Caco-2 (cell line): Measurements from ENCODE around the gene GLI3. TPM values are rescaled to one million over a fixed set of nuclear protein-coding genes. Genes with fewer than 3 reads are reported as not detected.

Source experiments
- BruUV-seq: library from RNA; stranded (reverse); fragments of 400-500 nt; replicated peaks from 2 replicates; lab custom pipeline; 2021; lab: Mats Ljungman, UMichigan
- CTCF ChIA-PET: fragments of 300-600 bp; sonication (Branson Sonifier 250); formaldehyde crosslinking; loops from one replicate; lab custom pipeline; 2022; ENCODE audit warnings: antibody characterized with exemption; lab: Charles Lee
- POLR2A ChIA-PET: fragments of 300-600 bp; sonication (Branson Sonifier 250); formaldehyde crosslinking; loops from one replicate; lab custom pipeline; 2022; ENCODE audit warnings: antibody characterized with exemption; lab: Charles Lee
- DNase-seq, 2 experiments: peaks; one replicate each; pipeline versions ENCODE4 v3.0.0 to v3.0.0-alpha.2; 2020 to 2022
- H3K27me3 ChIP-seq: replicated peaks from 2 replicates; pipeline ENCODE4 v1.6.0; 2011; ENCODE audit warnings: low read length; ENCODE audit not compliant: control insufficient read depth, insufficient read depth
- H3K36me3 ChIP-seq: 2 replicates; pipeline ENCODE4 v1.5.1; 2011; ENCODE audit warnings: low read length; ENCODE audit not compliant: control insufficient read depth, insufficient read depth
- H3K4me1 ChIP-seq: fragments of 250-450 bp; sonication (Bioruptor Pico); 2 replicates; pipeline ENCODE4 v1.5.1; 2020; ENCODE audit warnings: mild to moderate bottlenecking
- H3K4me3 ChIP-seq: 2 replicates; pipeline ENCODE4 v1.5.1; 2011; ENCODE audit warnings: low read depth, mild to moderate bottlenecking, control low read depth, low read length
- H3K9me3 ChIP-seq: fragments of 250-450 bp; sonication (Bioruptor Pico); 2 replicates; pipeline ENCODE4 v1.5.1; 2020; ENCODE audit warnings: mild to moderate bottlenecking, moderate library complexity
- H3K27ac Mint-ChIP-seq: one replicate; pipeline ENCODE4 v1.8.0; 2022; ENCODE audit warnings: mixed read lengths; ENCODE audit not compliant: unreplicated experiment
- H3K27me3 Mint-ChIP-seq: one replicate; pipeline ENCODE4 v1.8.0; 2022; ENCODE audit warnings: mixed read lengths; ENCODE audit not compliant: insufficient read depth, unreplicated experiment
- H3K36me3 Mint-ChIP-seq: one replicate; pipeline ENCODE4 v1.8.0; 2022; ENCODE audit warnings: mild to moderate bottlenecking, mixed read lengths; ENCODE audit not compliant: insufficient read depth, unreplicated experiment
- H3K4me1 Mint-ChIP-seq: one replicate; pipeline ENCODE4 v1.8.0; 2022; ENCODE audit warnings: low read depth, mixed read lengths; ENCODE audit not compliant: unreplicated experiment
- H3K4me3 Mint-ChIP-seq: one replicate; pipeline ENCODE4 v1.8.0; 2022; ENCODE audit warnings: mild to moderate bottlenecking, moderate library complexity, mixed read lengths; ENCODE audit not compliant: unreplicated experiment
- H3K9me3 Mint-ChIP-seq: one replicate; pipeline ENCODE4 v1.8.0; 2022; ENCODE audit warnings: mixed read lengths; ENCODE audit not compliant: unreplicated experiment
- intact Hi-C: fragments of 100-400 bp; cut with micrococcal nuclease; formaldehyde crosslinking; loops from one replicate; pipeline ENCODE4 v1.10.0; 2022; ENCODE audit not compliant: unreplicated experiment
- total RNA-seq: library from RNA; stranded (reverse); gene quantifications from 2 replicates; pipeline ENCODE4 v1.2.3, GENCODE V29; 2022
- TF ChIP-seq, protein P1 (sequence below), 2 experiments: fragments of 200-600 bp in 1 of 2; IDR thresholded peaks; 1 replicate in 1 of 2; 2 replicates in 1 of 2; pipeline versions ENCODE4 v1.5.1 to v1.8.0; 2011 to 2022; ENCODE audit warnings: antibody characterized with exemption in 1 of 2, control low read depth in 1 of 2, inconsistent platforms in 1 of 2, low read depth in 1 of 2, low read length in 1 of 2, mild to moderate bottlenecking in 1 of 2, moderate library complexity in 1 of 2; ENCODE audit not compliant: insufficient read depth in 1 of 2, severe bottlenecking in 1 of 2, unreplicated experiment in 1 of 2

GLI3 gene
- total RNA-seq, 1 experiment from 2014 or later = 1.00 TPM

GRCh38 chr7:42155584-42156290, 81.3 kb downstream of the GLI3 start:
- BruUV-seq = no TSS peak
- TF ChIP-seq, protein P1, sequence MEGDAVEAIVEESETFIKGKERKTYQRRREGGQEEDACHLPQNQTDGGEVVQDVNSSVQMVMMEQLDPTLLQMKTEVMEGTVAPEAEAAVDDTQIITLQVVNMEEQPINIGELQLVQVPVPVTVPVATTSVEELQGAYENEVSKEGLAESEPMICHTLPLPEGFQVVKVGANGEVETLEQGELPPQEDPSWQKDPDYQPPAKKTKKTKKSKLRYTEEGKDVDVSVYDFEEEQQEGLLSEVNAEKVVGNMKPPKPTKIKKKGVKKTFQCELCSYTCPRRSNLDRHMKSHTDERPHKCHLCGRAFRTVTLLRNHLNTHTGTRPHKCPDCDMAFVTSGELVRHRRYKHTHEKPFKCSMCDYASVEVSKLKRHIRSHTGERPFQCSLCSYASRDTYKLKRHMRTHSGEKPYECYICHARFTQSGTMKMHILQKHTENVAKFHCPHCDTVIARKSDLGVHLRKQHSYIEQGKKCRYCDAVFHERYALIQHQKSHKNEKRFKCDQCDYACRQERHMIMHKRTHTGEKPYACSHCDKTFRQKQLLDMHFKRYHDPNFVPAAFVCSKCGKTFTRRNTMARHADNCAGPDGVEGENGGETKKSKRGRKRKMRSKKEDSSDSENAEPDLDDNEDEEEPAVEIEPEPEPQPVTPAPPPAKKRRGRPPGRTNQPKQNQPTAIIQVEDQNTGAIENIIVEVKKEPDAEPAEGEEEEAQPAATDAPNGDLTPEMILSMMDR (IDR thresholded peaks at IDR 0.05; ENCODE audit: insufficient read depth in 1 of 2, low read depth in 1 of 2, low read length in 1 of 2, severe bottlenecking in 1 of 2, unreplicated experiment in 1 of 2) = no peak
- H3K27me3 ChIP-seq = peaks cover 1% of the 10 kb centered on the region
- Mint-ChIP-seq H3K4me3 (no peak overlapping the region), H3K4me1 (no peaks in the 10 kb centered on the region), H3K36me3 (no peaks in the 10 kb centered on the region), H3K27ac (no peak overlapping the region), H3K9me3 (no peaks in the 10 kb centered on the region), H3K27me3 (peaks cover 4% of the 10 kb centered on the region)
- ChIA-PET POLR2A (no interaction called here), CTCF (no interaction called here)
- intact Hi-C loops = no loop called here
- no peak overlapping the region for H3K4me3 ChIP-seq
- DNase-seq = no peak
- no peaks in the 10 kb centered on the region for H3K9me3 ChIP-seq
- no peaks in the 10 kb centered on the region for H3K4me1 ChIP-seq
- H3K36me3 ChIP-seq = no peaks in the 10 kb centered on the region

- TF ChIP-seq, protein P1 (IDR thresholded peaks at IDR 0.05; ENCODE audit: insufficient read depth in 1 of 2, low read depth in 1 of 2, low read length in 1 of 2, severe bottlenecking in 1 of 2, unreplicated experiment in 1 of 2) = no peak
- peaks cover 4% of the 10 kb centered on the region for H3K27me3 Mint-ChIP-seq
- H3K27ac Mint-ChIP-seq = no peak overlapping the region
- Histone ChIP-seq H3K4me3 (no peak overlapping the region), H3K4me1 (no peaks in the 10 kb centered on the region), H3K27me3 (peaks cover 1% of the 10 kb centered on the region), H3K9me3 (no peaks in the 10 kb centered on the region), H3K36me3 (no peaks in the 10 kb centered on the region)
- BruUV-seq = no TSS peak
- no peak for DNase-seq
- intact Hi-C loops = no loop called here
- H3K4me3 Mint-ChIP-seq = no peak overlapping the region
- ChIA-PET CTCF (no interaction called here), POLR2A (no interaction called here)
- no peaks in the 10 kb centered on the region for H3K9me3 Mint-ChIP-seq
- H3K36me3 Mint-ChIP-seq = no peaks in the 10 kb centered on the region
- H3K4me1 Mint-ChIP-seq = no peaks in the 10 kb centered on the region
Measured at GRCh38 chr7:42154173-42154572, 82.8 kb downstream of the GLI3 start.

DNA sequence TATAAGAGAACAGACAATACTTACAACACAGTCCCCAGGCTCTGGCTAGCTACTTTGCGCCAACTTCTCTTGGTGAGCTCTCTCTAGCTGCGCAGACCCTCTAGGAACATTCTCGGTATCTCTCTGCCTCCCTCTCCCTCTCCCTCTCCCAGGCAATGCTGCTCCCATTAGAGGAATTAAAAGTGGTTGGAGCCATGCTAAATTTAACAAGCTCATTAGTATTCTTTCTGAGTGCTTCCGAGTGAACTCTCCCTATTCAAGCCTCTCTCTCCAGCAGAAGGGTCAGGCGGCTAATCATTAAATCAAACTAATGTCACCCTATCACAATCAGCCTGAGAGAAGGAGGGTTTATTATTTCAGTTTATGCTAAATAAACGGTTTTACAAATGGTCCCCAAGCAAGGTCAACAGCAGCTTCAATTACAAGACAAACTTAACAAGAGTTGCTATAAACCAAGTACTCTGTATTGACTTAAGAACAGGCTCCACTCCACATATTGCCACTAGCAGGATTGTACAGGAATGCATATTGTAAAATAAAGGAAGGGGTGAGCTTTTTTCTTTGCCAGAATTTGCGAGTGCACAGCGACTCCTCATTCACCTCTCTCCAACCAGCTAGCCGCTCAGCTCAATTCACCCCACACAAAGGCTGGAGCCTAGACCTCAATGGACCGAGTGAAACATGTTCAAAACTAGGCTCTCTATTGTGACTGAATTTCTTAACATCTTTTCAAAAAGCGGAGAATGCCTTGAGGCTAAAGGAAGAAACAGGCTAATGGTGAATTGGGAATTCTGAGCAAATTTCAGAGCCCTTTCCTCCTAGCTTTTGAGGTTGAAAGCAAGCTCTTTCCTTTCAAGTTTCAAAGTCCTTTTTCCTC, 84.4 kb downstream of the GLI3 start:
- no peak overlapping the region for H3K4me3 Mint-ChIP-seq
- no peaks in the 10 kb centered on the region for H3K9me3 Mint-ChIP-seq
- ChIA-PET POLR2A (no interaction called here), CTCF (no interaction called here)
- DNase-seq = no peak
- H3K36me3 Mint-ChIP-seq = no peaks in the 10 kb centered on the region
- Histone ChIP-seq H3K9me3 (no peaks in the 10 kb centered on the region), H3K4me1 (no peaks in the 10 kb centered on the region), H3K36me3 (no peaks in the 10 kb centered on the region), H3K27me3 (peaks cover 1% of the 10 kb centered on the region), H3K4me3 (no peak overlapping the region)
- no peak overlapping the region for H3K27ac Mint-ChIP-seq
- intact Hi-C loops = no loop called here
- no TSS peak for BruUV-seq
- TF ChIP-seq, protein P1 (IDR thresholded peaks at IDR 0.05; ENCODE audit: insufficient read depth in 1 of 2, low read depth in 1 of 2, low read length in 1 of 2, severe bottlenecking in 1 of 2, unreplicated experiment in 1 of 2) = no peak
- H3K4me1 Mint-ChIP-seq = no peaks in the 10 kb centered on the region
- H3K27me3 Mint-ChIP-seq = peaks cover 11% of the 10 kb centered on the region
